Stimulated activated CD4-positive, alpha-beta T cell treated with anti-CD3 and anti-CD28 coated beads, Interleukin-4, amount 100 ng/mL, for 48 hours (primary cell): ENCODE results near the gene RRP1.
"Not testable (repeated sequence)": the region's sequence is repeated elsewhere in the genome, so short reads cannot be mapped to it uniquely, and the experiment has no call there.

ENCODE experiments used
- DNase-seq, 2 donors: peaks; one replicate each; pipeline ENCODE4 v3.0.0-alpha.2; 2020; ENCODE audit warnings: low read depth in 2 of 2

Gene RRP1

GRCh38 chr21:43816611-43817071 lies 27.3 kb downstream of the RRP1 start:
- DNase-seq, result no peak

- DNase-seq, result no peak
Observed at GRCh38 chr21:43817157-43818086, 28.0 kb downstream of the RRP1 start.

GRCh38 chr21:43818685-43819084 lies 29.3 kb downstream of the RRP1 start:
- no peak for DNase-seq

GRCh38 chr21:43819511-43820405 lies 30.4 kb downstream of the RRP1 start:
- no peak for DNase-seq

- DNase-seq, result no peak
Observed at GRCh38 chr21:43820466-43820865, 31.1 kb downstream of the RRP1 start.

- not testable (repeated sequence) for DNase-seq
Observed at GRCh38 chr21:43822166-43822565, 32.8 kb downstream of the RRP1 start.

- DNase-seq, result not testable (repeated sequence)
Observed at GRCh38 chr21:43822741-43823140, 33.4 kb downstream of the RRP1 start.

- DNase-seq, result no peak
Observed at GRCh38 chr21:43824333-43825241, 35.2 kb downstream of the RRP1 start.

- no peak for DNase-seq
Observed at GRCh38 chr21:43825242-43825935, 36.0 kb downstream of the RRP1 start.

- DNase-seq, result no peak
Observed at GRCh38 chr21:43825936-43826622, 36.7 kb downstream of the RRP1 start.

GRCh38 chr21:43826623-43826974 lies 37.2 kb downstream of the RRP1 start:
- DNase-seq, result no peak

- DNase-seq, result no peak
Observed at GRCh38 chr21:43827015-43827611, 37.7 kb downstream of the RRP1 start.

GRCh38 chr21:43829161-43829560 lies 39.8 kb downstream of the RRP1 start:
- no peak for DNase-seq

- no peak for DNase-seq
Observed at GRCh38 chr21:43829575-43830119, 40.3 kb downstream of the RRP1 start.

- no peak for DNase-seq
Observed at GRCh38 chr21:43832158-43832550, 42.8 kb downstream of the RRP1 start.

- no peak for DNase-seq
Observed at GRCh38 chr21:43832648-43833047, 43.3 kb downstream of the RRP1 start.

GRCh38 chr21:43834146-43834905 lies 44.9 kb downstream of the RRP1 start:
- DNase-seq, result no peak

GRCh38 chr21:43835050-43835449 lies 45.7 kb downstream of the RRP1 start:
- DNase-seq, result no peak

GRCh38 chr21:43835861-43836260 lies 46.5 kb downstream of the RRP1 start:
- no peak for DNase-seq
